HG02759 (cell line): Measurements from ENCODE around the gene ETFDH.
A peak's percentile ranks its signal among the peaks of the same experiment; 100 is the strongest.
"Not testable (repeated sequence)": the region's sequence is repeated elsewhere in the genome, so short reads cannot be mapped to it uniquely, and the experiment has no call there.

Source experiments
- ATAC-seq: cut with Tn5 transposase; IDR thresholded peaks from one replicate; pipeline ENCODE4 v1.9.1; 2021; ENCODE audit warnings: mild to moderate bottlenecking, moderate library complexity; ENCODE audit not compliant: unreplicated experiment

Gene ETFDH

GRCh38 chr4:158676076-158676475 lies 4.0 kb downstream of the ETFDH start:
- ATAC-seq, result no peak

GRCh38 chr4:158678767-158679166 lies 6.7 kb downstream of the ETFDH start:
- ATAC-seq, result no peak

- no peak for ATAC-seq
These were observed 9.5 kb downstream of the ETFDH start for GRCh38 chr4:158681629-158682028.

- no peak for ATAC-seq
These were observed 10.0 kb downstream of the ETFDH start for GRCh38 chr4:158682066-158682465.

GRCh38 chr4:158688813-158689212 lies 16.7 kb downstream of the ETFDH start:
- ATAC-seq, result no peak

GRCh38 chr4:158704274-158704673 lies 32.2 kb downstream of the ETFDH start:
- no peak for ATAC-seq

- no peak for ATAC-seq
These were observed 38.7 kb downstream of the ETFDH start for GRCh38 chr4:158710814-158711213.

GRCh38 chr4:158712622-158713021 lies 40.5 kb downstream of the ETFDH start:
- not testable (repeated sequence) for ATAC-seq

GRCh38 chr4:158714937-158715336 lies 42.8 kb downstream of the ETFDH start:
- no peak for ATAC-seq

- no peak for ATAC-seq
These were observed 43.7 kb downstream of the ETFDH start for GRCh38 chr4:158715802-158716201.

- ATAC-seq, result no peak
These were observed 49.6 kb downstream of the ETFDH start for GRCh38 chr4:158721680-158722079.

- ATAC-seq, result peak; percentile 17
These were observed 50.3 kb downstream of the ETFDH start for GRCh38 chr4:158722291-158722916.

GRCh38 chr4:158722917-158723793 lies 51.1 kb downstream of the ETFDH start, which contains the start of gene PPID:
Gene PPID (minus strand): TSS chr4:158723396. CDS start chr4:158723288, 108 bp downstream.
- peak; percentile 99 for ATAC-seq

- ATAC-seq, result no peak
These were observed 52.5 kb downstream of the ETFDH start for GRCh38 chr4:158724637-158725036.

GRCh38 chr4:158726633-158727032 lies 54.5 kb downstream of the ETFDH start:
- ATAC-seq, result no peak

GRCh38 chr4:158728236-158728635 lies 56.1 kb downstream of the ETFDH start:
- no peak for ATAC-seq

- peak; percentile 95 for ATAC-seq
These were observed 57.8 kb downstream of the ETFDH start for GRCh38 chr4:158729716-158730559.

GRCh38 chr4:158738866-158739265 lies 66.8 kb downstream of the ETFDH start:
- ATAC-seq, result no peak

- ATAC-seq, result no peak
These were observed 67.5 kb downstream of the ETFDH start for GRCh38 chr4:158739600-158739999.

- no peak for ATAC-seq
These were observed 69.4 kb downstream of the ETFDH start for GRCh38 chr4:158741326-158742021.

GRCh38 chr4:158746537-158746936 lies 74.4 kb downstream of the ETFDH start:
- not testable (repeated sequence) for ATAC-seq
